Mesendoderm (in vitro differentiated cells): ENCODE data around the gene CSRP2.

Experiments
- DNase-seq: peaks from one replicate; pipeline ENCODE4 v3.0.0; 2013
- H2AK5ac ChIP-seq: 2 replicates; pipeline ENCODE4 v1.6.1; 2013; ENCODE audit warnings: low read length, inconsistent platforms
- H2BK120ac ChIP-seq: 2 replicates; pipeline ENCODE4 v1.6.1; 2013; ENCODE audit warnings: low read depth, mild to moderate bottlenecking, low read length, moderate library complexity, mixed read lengths
- H2BK15ac ChIP-seq: replicated peaks from 2 replicates; pipeline ENCODE4 v1.6.1; 2013; ENCODE audit warnings: low read depth, mild to moderate bottlenecking, moderate library complexity
- H2BK5ac ChIP-seq: 2 replicates; pipeline ENCODE4 v1.6.1; 2013; ENCODE audit warnings: low read length, inconsistent platforms
- H3K18ac ChIP-seq: 2 replicates; pipeline ENCODE4 v1.6.1; 2013; ENCODE audit warnings: mild to moderate bottlenecking, low read length, mixed read lengths
- H3K23ac ChIP-seq: one replicate; pipeline ENCODE4 v1.6.1; 2013; ENCODE audit warnings: low read length
- H3K27ac ChIP-seq: 2 replicates; pipeline ENCODE4 v1.5.1; 2013; ENCODE audit warnings: low read depth, mild to moderate bottlenecking, inconsistent platforms, low read length, moderate library complexity
- H3K27me3 ChIP-seq: 2 replicates; pipeline ENCODE4 v1.6.1; 2013; ENCODE audit warnings: low read length, control low read depth, mild to moderate bottlenecking, inconsistent platforms; ENCODE audit not compliant: insufficient read depth, poor library complexity
- H3K36me3 ChIP-seq: 2 replicates; pipeline ENCODE4 v1.6.1; 2013; ENCODE audit warnings: low read length, inconsistent platforms; ENCODE audit not compliant: control insufficient read depth, insufficient read depth
- H3K4ac ChIP-seq: one replicate; pipeline ENCODE4 v1.6.1; 2013; ENCODE audit warnings: low read depth, mild to moderate bottlenecking, low read length, moderate library complexity
- H3K4me1 ChIP-seq: 2 replicates; pipeline ENCODE4 v1.6.1; 2013; ENCODE audit warnings: low read depth, low read length, inconsistent platforms; ENCODE audit not compliant: control insufficient read depth
- H3K4me2 ChIP-seq: 2 replicates; pipeline ENCODE4 v1.6.1; 2013; ENCODE audit warnings: low read length
- H3K4me3 ChIP-seq: 2 replicates; pipeline ENCODE4 v1.5.1; 2013; ENCODE audit warnings: mild to moderate bottlenecking, low read length
- H3K56ac ChIP-seq: one replicate; pipeline ENCODE4 v1.6.1; 2013; ENCODE audit warnings: low read length
- H3K79me1 ChIP-seq: 2 replicates; pipeline ENCODE4 v1.6.1; 2013; ENCODE audit warnings: low read length, inconsistent platforms
- H3K79me2 ChIP-seq: 2 replicates; pipeline ENCODE4 v1.6.1; 2013; ENCODE audit warnings: mild to moderate bottlenecking, low read length; ENCODE audit not compliant: control insufficient read depth, insufficient read depth
- H3K9ac ChIP-seq: 2 replicates; pipeline ENCODE4 v1.6.1; 2013; ENCODE audit warnings: low read length, inconsistent platforms
- H4K5ac ChIP-seq: one replicate; pipeline ENCODE4 v1.6.1; 2013; ENCODE audit warnings: low read length
- H4K8ac ChIP-seq: one replicate; pipeline ENCODE4 v1.6.1; 2013; ENCODE audit warnings: low read depth, mild to moderate bottlenecking, control low read depth, low read length, moderate library complexity
- WGBS: extraction: QIAGEN DNeasy Blood & Tissue Kit; methylation state at CpG from one replicate; pipeline ENCODE4 v1.1.7; 2013; ENCODE audit warnings: low lambda C conversion rate, missing lambda C conversion rate; ENCODE audit not compliant: insufficient coverage; ENCODE audit errors: extremely low coverage; 5-methylcytosine and 5-hydroxymethylcytosine counted together

The CSRP2 gene

DNA sequence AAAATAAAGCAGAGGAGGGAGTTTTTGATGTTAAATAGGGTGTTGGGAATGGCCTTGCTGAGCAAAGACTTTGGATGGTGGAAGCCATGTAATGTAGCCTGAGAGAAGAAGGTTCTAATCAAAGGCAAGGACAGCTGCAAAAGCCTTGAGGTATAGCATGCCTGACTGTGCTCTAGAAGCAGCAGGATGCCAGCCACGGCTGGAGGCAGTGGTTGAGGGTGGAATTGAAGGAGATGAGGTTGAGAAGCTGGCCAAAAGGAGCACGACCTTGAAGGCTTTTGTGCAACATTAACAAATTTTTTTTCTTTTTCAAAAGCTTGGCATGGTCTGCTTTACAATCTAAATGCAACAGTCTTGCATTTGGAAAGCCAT, 42.3 kb upstream of the CSRP2 start:
- Histone ChIP-seq H3K36me3 (no peaks in the 10 kb centered on the region), H4K5ac (no peak overlapping the region), H3K27ac (no peak overlapping the region), H3K4me3 (no peak overlapping the region), H2BK120ac (no peak overlapping the region), H3K56ac (no peak overlapping the region), H3K27me3 (no peaks in the 10 kb centered on the region), H3K4me2 (no peak overlapping the region), H3K79me2 (no peaks in the 10 kb centered on the region), H2AK5ac (no peak overlapping the region), H3K23ac (no peak overlapping the region), H3K4me1 (no peaks in the 10 kb centered on the region), H3K9ac (no peak overlapping the region), H2BK5ac (no peak overlapping the region), H3K4ac (no peak overlapping the region), H3K18ac (no peak overlapping the region), H2BK15ac (no peak overlapping the region), H3K79me1 (no peaks in the 10 kb centered on the region), H4K8ac (no peak overlapping the region)
- no peak for DNase-seq
- no CpG with 5 or more reads among the region's 2 CpGs for WGBS

- H3K79me1 ChIP-seq, result no peaks in the 10 kb centered on the region
- no peak overlapping the region for H4K8ac ChIP-seq
- H3K4me2 ChIP-seq, result no peak overlapping the region
- no peak overlapping the region for H3K23ac ChIP-seq
- WGBS, result no CpG with 5 or more reads among the region's 9 CpGs
- H3K27ac ChIP-seq, result no peak overlapping the region
- H3K79me2 ChIP-seq, result no peaks in the 10 kb centered on the region
- H2BK15ac ChIP-seq, result no peak overlapping the region
- DNase-seq, result no peak
- no peaks in the 10 kb centered on the region for H3K36me3 ChIP-seq
- no peak overlapping the region for H2AK5ac ChIP-seq
- no peak overlapping the region for H2BK120ac ChIP-seq
- no peak overlapping the region for H3K18ac ChIP-seq
- no peaks in the 10 kb centered on the region for H3K27me3 ChIP-seq
- H3K9ac ChIP-seq, result no peak overlapping the region
- H3K4ac ChIP-seq, result no peak overlapping the region
- no peak overlapping the region for H3K56ac ChIP-seq
- no peak overlapping the region for H4K5ac ChIP-seq
- H3K4me1 ChIP-seq, result no peaks in the 10 kb centered on the region
- H2BK5ac ChIP-seq, result no peak overlapping the region
- H3K4me3 ChIP-seq, result no peak overlapping the region
Measured at GRCh38 chr12:76920172-76921099, 41.6 kb upstream of the CSRP2 start.

DNA sequence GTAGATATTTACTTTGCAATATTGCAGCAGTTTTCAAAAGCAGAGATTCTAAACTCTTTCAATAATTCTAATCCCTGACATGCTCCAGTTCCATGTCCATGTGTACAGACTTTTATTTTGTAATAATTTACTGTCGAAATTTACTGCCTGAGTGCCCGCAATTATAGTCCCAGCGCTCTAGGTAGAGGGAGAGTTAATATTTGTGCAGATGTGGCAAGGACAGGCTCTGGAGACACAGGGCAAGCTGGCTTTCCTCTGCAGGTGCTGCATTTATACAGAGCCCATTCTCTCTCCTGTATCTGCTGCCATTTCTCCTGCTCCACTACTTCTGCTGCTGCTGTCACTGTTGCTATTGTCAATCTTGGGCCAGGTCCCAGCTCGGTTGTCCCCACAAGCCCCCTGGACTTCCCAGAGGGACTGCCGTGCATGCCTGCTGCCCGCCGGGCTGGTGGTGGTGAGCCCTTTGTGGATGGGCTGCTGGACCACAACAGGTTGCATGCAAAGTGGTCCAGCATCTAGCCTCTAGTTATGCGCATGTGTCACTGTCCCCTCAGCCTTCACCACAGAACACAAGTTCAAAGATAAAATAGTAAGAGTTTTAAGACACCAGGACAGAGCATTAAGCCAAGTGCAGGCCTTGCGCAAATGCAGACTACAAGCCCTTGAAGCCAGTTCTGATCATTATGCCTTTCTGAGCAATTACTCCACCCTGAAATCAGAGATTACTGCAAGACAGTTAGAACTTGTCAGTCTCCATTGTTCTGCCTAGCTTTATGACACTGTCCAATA, 40.8 kb upstream of the CSRP2 start:
- Histone ChIP-seq H4K5ac (no peak overlapping the region), H3K18ac (no peak overlapping the region), H3K4me3 (no peak overlapping the region), H3K23ac (no peak overlapping the region), H2BK5ac (no peak overlapping the region), H3K27me3 (no peaks in the 10 kb centered on the region), H3K56ac (no peak overlapping the region), H2AK5ac (no peak overlapping the region), H4K8ac (no peak overlapping the region), H3K4me1 (no peaks in the 10 kb centered on the region), H2BK15ac (no peak overlapping the region), H3K4ac (no peak overlapping the region), H3K4me2 (no peak overlapping the region), H3K36me3 (no peaks in the 10 kb centered on the region), H3K79me1 (no peaks in the 10 kb centered on the region), H2BK120ac (no peak overlapping the region), H3K27ac (no peak overlapping the region), H3K9ac (no peak overlapping the region), H3K79me2 (no peaks in the 10 kb centered on the region)
- WGBS, result no CpG with 5 or more reads among the region's 9 CpGs
- no peak for DNase-seq

DNA sequence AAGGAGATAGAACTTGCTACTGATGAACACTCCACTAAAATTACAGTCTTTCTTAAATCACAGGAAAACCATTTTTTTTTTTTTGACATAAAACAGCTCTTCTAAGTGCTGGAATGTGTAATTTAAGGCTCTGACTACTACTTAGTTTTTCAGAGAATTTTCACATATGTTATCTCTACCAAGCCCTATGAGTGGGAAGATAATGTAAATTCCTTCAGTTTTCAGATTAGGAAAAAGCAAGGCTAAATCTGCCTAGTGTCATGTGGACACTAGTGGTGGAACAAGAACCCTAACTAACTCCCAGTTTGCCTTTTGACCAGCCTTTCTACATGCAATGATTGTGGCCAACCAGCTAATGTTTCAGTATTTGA, 37.3 kb upstream of the CSRP2 start:
- H2BK120ac ChIP-seq, result no peak overlapping the region
- H3K4me2 ChIP-seq, result no peak overlapping the region
- no peak overlapping the region for H2BK5ac ChIP-seq
- H2AK5ac ChIP-seq, result no peak overlapping the region
- no peaks in the 10 kb centered on the region for H3K79me1 ChIP-seq
- H3K56ac ChIP-seq, result no peak overlapping the region
- no peak overlapping the region for H3K23ac ChIP-seq
- H3K4ac ChIP-seq, result no peak overlapping the region
- H3K4me1 ChIP-seq, result no peaks in the 10 kb centered on the region
- H2BK15ac ChIP-seq, result no peak overlapping the region
- no peaks in the 10 kb centered on the region for H3K79me2 ChIP-seq
- no peak overlapping the region for H3K9ac ChIP-seq
- H3K18ac ChIP-seq, result no peak overlapping the region
- H4K8ac ChIP-seq, result no peak overlapping the region
- no peaks in the 10 kb centered on the region for H3K36me3 ChIP-seq
- H4K5ac ChIP-seq, result no peak overlapping the region
- DNase-seq, result peak; percentile 22
- no peaks in the 10 kb centered on the region for H3K27me3 ChIP-seq
- no peak overlapping the region for H3K27ac ChIP-seq
- no peak overlapping the region for H3K4me3 ChIP-seq

GRCh38 chr12:76915361-76916169, 36.7 kb upstream of the CSRP2 start:
- no peak for DNase-seq
- Histone ChIP-seq H2BK120ac (no peak overlapping the region), H4K5ac (no peak overlapping the region), H3K27me3 (no peaks in the 10 kb centered on the region), H2BK15ac (no peak overlapping the region), H4K8ac (no peak overlapping the region), H3K56ac (no peak overlapping the region), H2AK5ac (no peak overlapping the region), H3K79me2 (no peaks in the 10 kb centered on the region), H3K18ac (no peak overlapping the region), H3K79me1 (no peaks in the 10 kb centered on the region), H3K4me2 (no peak overlapping the region), H3K23ac (no peak overlapping the region), H2BK5ac (no peak overlapping the region), H3K9ac (no peak overlapping the region), H3K4ac (no peak overlapping the region), H3K36me3 (no peaks in the 10 kb centered on the region), H3K4me3 (no peak overlapping the region), H3K27ac (no peak overlapping the region), H3K4me1 (no peaks in the 10 kb centered on the region)
- no CpG with 5 or more reads among the region's 6 CpGs for WGBS
